ENCODE measurements around the gene QRICH1.

QRICH1 gene

GRCh38 chr3:49001155-49001554 lies 92.7 kb downstream of the QRICH1 start:
- TF ChIP-seq CTCF (conservative IDR thresholded peaks at IDR 0.05; ENCODE audit: control insufficient read depth, insufficient read depth, low read depth, low read length), result no peak
- no peak overlapping the region for H3K4me3 ChIP-seq (ENCODE audit: control insufficient read depth, low read depth, low read length)
- DNase-seq (ENCODE audit: low read depth), result no peak

- no peak for DNase-seq (ENCODE audit: low read depth)
- no peak overlapping the region for H3K4me3 ChIP-seq (ENCODE audit: control insufficient read depth, low read depth, low read length)
- TF ChIP-seq CTCF (conservative IDR thresholded peaks at IDR 0.05; ENCODE audit: control insufficient read depth, insufficient read depth, low read depth, low read length), result no peak
These were observed 94.6 kb downstream of the QRICH1 start for GRCh38 chr3:48999085-48999858.

GRCh38 chr3:48997714-48998637 lies 95.9 kb downstream of the QRICH1 start:
- DNase-seq (ENCODE audit: low read depth), result no peak
- no peak overlapping the region for H3K4me3 ChIP-seq (ENCODE audit: control insufficient read depth, low read depth, low read length)
- no peak for TF ChIP-seq CTCF (conservative IDR thresholded peaks at IDR 0.05; ENCODE audit: control insufficient read depth, insufficient read depth, low read depth, low read length)

GRCh38 chr3:48997102-48997635 lies 96.7 kb downstream of the QRICH1 start:
- DNase-seq (ENCODE audit: low read depth), result no peak
- H3K4me3 ChIP-seq (ENCODE audit: control insufficient read depth, low read depth, low read length), result no peak overlapping the region
- no peak for TF ChIP-seq CTCF (conservative IDR thresholded peaks at IDR 0.05; ENCODE audit: control insufficient read depth, insufficient read depth, low read depth, low read length)

- no peak for DNase-seq (ENCODE audit: low read depth)
- no peak overlapping the region for H3K4me3 ChIP-seq (ENCODE audit: control insufficient read depth, low read depth, low read length)
- no peak for TF ChIP-seq CTCF (conservative IDR thresholded peaks at IDR 0.05; ENCODE audit: control insufficient read depth, insufficient read depth, low read depth, low read length)
These were observed 97.2 kb downstream of the QRICH1 start for GRCh38 chr3:48996640-48997039.

GRCh38 chr3:48993834-48994233 lies 100.0 kb downstream of the QRICH1 start:
- no peak for DNase-seq (ENCODE audit: low read depth)
- TF ChIP-seq CTCF (conservative IDR thresholded peaks at IDR 0.05; ENCODE audit: control insufficient read depth, insufficient read depth, low read depth, low read length), result no peak

More at GRCh38 chr3:48993834-48994233, 100.0 kb downstream of the QRICH1 start:
- H3K4me3 ChIP-seq (ENCODE audit: control insufficient read depth, low read depth, low read length), result no peak overlapping the region
